GM10266 (cell line): ENCODE data around the gene MEIKIN.

Experiments
- DNase-seq: peaks from one replicate; pipeline ENCODE4 v3.0.0; 2012; ENCODE audit errors: extremely low spot score
- CTCF ChIP-seq: IDR thresholded peaks from 2 replicates; pipeline ENCODE4 v1.5.1; 2012; ENCODE audit warnings: mild to moderate bottlenecking, low read depth; ENCODE audit not compliant: control insufficient read depth, insufficient read depth; ENCODE audit errors: missing control alignments

MEIKIN gene

GRCh38 chr5:131792896-131793295 is 152.6 kb downstream of the MEIKIN start:
- TF ChIP-seq CTCF, result no peak
- DNase-seq, result no peak

GRCh38 chr5:131791866-131792265 is 153.6 kb downstream of the MEIKIN start:
- no peak for DNase-seq
- no peak for TF ChIP-seq CTCF

GRCh38 chr5:131790550-131790949 is 154.9 kb downstream of the MEIKIN start:
- DNase-seq, result no peak
- no peak for TF ChIP-seq CTCF

GRCh38 chr5:131789765-131790164 is 155.7 kb downstream of the MEIKIN start:
- no peak for DNase-seq

GRCh38 chr5:131787736-131788135 is 157.7 kb downstream of the MEIKIN start:
- no peak for DNase-seq
- no peak for TF ChIP-seq CTCF

More at GRCh38 chr5:131789765-131790164, 155.7 kb downstream of the MEIKIN start:
- TF ChIP-seq CTCF, result no peak

- no peak for DNase-seq
- no peak for TF ChIP-seq CTCF
These were observed 158.4 kb downstream of the MEIKIN start for GRCh38 chr5:131786900-131787692.

GRCh38 chr5:131786036-131786435 is 159.4 kb downstream of the MEIKIN start:
- no peak for DNase-seq
- no peak for TF ChIP-seq CTCF
